Raji (cell line): ENCODE measurements around the gene SPTBN4.

Experiments used
- POLR2A ChIP-seq: IDR thresholded peaks from 2 replicates; pipeline ENCODE4 v1.6.1; 2011; ENCODE audit warnings: low read depth, low read length, control low read depth; ENCODE audit not compliant: insufficient read depth

Gene SPTBN4

GRCh38 chr19:40596608-40597328 is 130.0 kb downstream of the SPTBN4 start:
- no peak for TF ChIP-seq POLR2A

GRCh38 chr19:40597329-40597838 is 130.6 kb downstream of the SPTBN4 start:
- TF ChIP-seq POLR2A: no peak

- no peak for TF ChIP-seq POLR2A
These were observed 131.5 kb downstream of the SPTBN4 start for GRCh38 chr19:40598121-40598917.

GRCh38 chr19:40598918-40599307 is 132.1 kb downstream of the SPTBN4 start:
- no peak for TF ChIP-seq POLR2A

- 0 out of 2 replicates have a peak, but pooled peaks have one; percentile 14 for TF ChIP-seq POLR2A
These were observed 132.6 kb downstream of the SPTBN4 start for GRCh38 chr19:40599331-40599901.

GRCh38 chr19:40599902-40600569 is 133.2 kb downstream of the SPTBN4 start:
- TF ChIP-seq POLR2A: no peak

- no peak for TF ChIP-seq POLR2A
These were observed 133.9 kb downstream of the SPTBN4 start for GRCh38 chr19:40600570-40601133.

GRCh38 chr19:40601134-40601974 is 134.6 kb downstream of the SPTBN4 start, which contains the start of gene LTBP4:
Gene LTBP4, plus strand, starts transcription at chr19:40601369. Its CDS starts 19 bp downstream, at chr19:40601388.
- TF ChIP-seq POLR2A: no peak

- TF ChIP-seq POLR2A: no peak
These were observed 136.2 kb downstream of the SPTBN4 start for GRCh38 chr19:40603071-40603388.

- no peak for TF ChIP-seq POLR2A
These were observed 136.8 kb downstream of the SPTBN4 start for GRCh38 chr19:40603389-40604170.

- peak; percentile 24; the same call in 1 of the 2 replicates for TF ChIP-seq POLR2A
These were observed 137.4 kb downstream of the SPTBN4 start for GRCh38 chr19:40604171-40604646.

GRCh38 chr19:40604647-40605215 is 137.9 kb downstream of the SPTBN4 start:
- no peak for TF ChIP-seq POLR2A

GRCh38 chr19:40605216-40605971 is 138.6 kb downstream of the SPTBN4 start:
- peak; percentile 73 for TF ChIP-seq POLR2A
